OCI-LY1 (cell line): ENCODE data around the gene FBXW7.

Experiments used
- CTCF ChIP-seq: fragments of 200-600 bp; sonication (generic), shearing (Covaris generic); IDR thresholded peaks from 2 replicates; pipeline ENCODE4 v1.5.1; 2017; ENCODE audit warnings: mild to moderate bottlenecking, antibody characterized with exemption, low read length, moderate library complexity, mixed read lengths
- EZH2 ChIP-seq: fragments of 200-600 bp; sonication (generic), shearing (Covaris generic); IDR thresholded peaks from 2 replicates; pipeline ENCODE4 v1.8.0; 2017; ENCODE audit warnings: borderline replicate concordance, mixed run types, mild to moderate bottlenecking, antibody characterized with exemption, low read length, moderate library complexity, mixed read lengths

DNA sequence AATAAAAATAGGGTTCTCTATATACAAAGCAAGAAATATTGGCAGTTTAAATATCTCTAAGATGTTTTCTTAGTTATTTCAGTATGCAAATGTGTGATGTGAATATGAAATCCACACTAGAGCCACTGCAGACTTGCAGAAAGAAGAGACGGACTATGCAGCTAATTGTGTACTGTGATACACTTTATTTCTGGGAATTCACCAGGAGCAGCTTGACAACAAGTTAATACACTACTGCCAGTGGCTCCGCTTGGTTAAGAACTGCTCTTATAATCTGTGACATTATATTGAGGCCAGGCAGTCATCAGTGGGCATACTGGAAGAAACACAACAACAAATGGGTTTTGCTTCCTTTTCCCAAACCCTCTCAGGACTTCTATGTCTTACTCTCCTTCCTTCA is 172.0 kb downstream of the FBXW7 start:
- no peak for TF ChIP-seq CTCF
- no peak for TF ChIP-seq EZH2
